ENCODE data around the gene IFITM2.
"Not testable (repeated sequence)": the region's sequence is repeated elsewhere in the genome, so short reads cannot be mapped to it uniquely, and the experiment has no call there.

Gene IFITM2

GRCh38 chr11:311013-311748, 3.6 kb downstream of the IFITM2 start:
- not testable (repeated sequence) for DNase-seq

- no peak for DNase-seq
Observed at GRCh38 chr11:312092-312816, 4.6 kb downstream of the IFITM2 start.

- no peak for DNase-seq
Observed at GRCh38 chr11:313304-313786, 5.7 kb downstream of the IFITM2 start.

GRCh38 chr11:313787-314553, 6.4 kb downstream of the IFITM2 start, which contains the start of gene IFITM1:
TSS of gene IFITM1 (plus strand) at chr11:314040. CDS start at chr11:314171, 131 bp downstream.
- no peak for DNase-seq

GRCh38 chr11:314554-314875, 6.9 kb downstream of the IFITM2 start:
- not testable (repeated sequence) for DNase-seq

GRCh38 chr11:315051-315481, 7.5 kb downstream of the IFITM2 start:
- no peak for DNase-seq

GRCh38 chr11:315516-315994, 7.9 kb downstream of the IFITM2 start:
- no peak for DNase-seq

GRCh38 chr11:316031-316701, 8.6 kb downstream of the IFITM2 start:
- DNase-seq = no peak

GRCh38 chr11:316891-317301, 9.3 kb downstream of the IFITM2 start:
- DNase-seq = no peak

- not testable (repeated sequence) for DNase-seq
Observed at GRCh38 chr11:317668-318404, 10.2 kb downstream of the IFITM2 start.

- not testable (repeated sequence) for DNase-seq
Observed at GRCh38 chr11:318405-319120, 10.9 kb downstream of the IFITM2 start.

- DNase-seq = not testable (repeated sequence)
Observed at GRCh38 chr11:319121-319887, 11.7 kb downstream of the IFITM2 start.

- not testable (repeated sequence) for DNase-seq
Observed at GRCh38 chr11:319888-320273, 12.3 kb downstream of the IFITM2 start.

- DNase-seq = no peak
Observed at GRCh38 chr11:324156-324555, 16.5 kb downstream of the IFITM2 start.

- not testable (repeated sequence) for DNase-seq
Observed at GRCh38 chr11:324593-325517, 17.2 kb downstream of the IFITM2 start.

- DNase-seq = no peak
Observed at GRCh38 chr11:325796-326591, 18.4 kb downstream of the IFITM2 start.

- DNase-seq = no peak
Observed at GRCh38 chr11:326592-326841, 18.9 kb downstream of the IFITM2 start.

GRCh38 chr11:326842-327580, 19.4 kb downstream of the IFITM2 start:
- no peak for DNase-seq

All from NCI-H1092 treated with DMSO at 0.1 percent for 48 hours (cell line).